GM23338 (cell line): Measurements from ENCODE around the gene UPP1. TPM values are rescaled to one million over a fixed set of nuclear protein-coding genes. Genes with fewer than 3 reads are reported as not detected.
"Not testable (repeated sequence)": the region's sequence is repeated elsewhere in the genome, so short reads cannot be mapped to it uniquely, and the experiment has no call there.

Experiments
- ATAC-seq: fragments of 200-7000 bp; cut with Tn5 transposase; 3 replicates; pipeline ENCODE4 v1.9.1; 2020
- DNase-seq: peaks from one replicate; pipeline ENCODE4 v3.0.0-alpha.2; 2015; ENCODE audit warnings: low spot score
- H2AFZ ChIP-seq: fragments of 200-600 bp; sonication (generic); 2 replicates; pipeline ENCODE4 v1.8.0; 2016; ENCODE audit warnings: antibody characterized with exemption, mild to moderate bottlenecking, moderate library complexity
- H3F3A ChIP-seq: fragments of 200-600 bp; sonication (generic); replicated peaks from 2 replicates; pipeline ENCODE4 v1.8.0; 2017; ENCODE audit warnings: antibody characterized with exemption, mixed run types, low read depth
- H3K27ac ChIP-seq: fragments of 200-600 bp; sonication (generic); 2 replicates; pipeline ENCODE4 v1.6.1; 2016; ENCODE audit warnings: low read depth
- H3K27me3 ChIP-seq: fragments of 200-600 bp; sonication (generic); 2 replicates; pipeline ENCODE4 v1.8.0; 2016; ENCODE audit warnings: mild to moderate bottlenecking, mixed run types, moderate library complexity; ENCODE audit not compliant: insufficient read depth
- H3K36me3 ChIP-seq: fragments of 200-600 bp; sonication (generic); 2 replicates; pipeline ENCODE4 v1.8.0; 2016; ENCODE audit warnings: mild to moderate bottlenecking; ENCODE audit not compliant: insufficient read depth
- H3K4me1 ChIP-seq: fragments of 200-600 bp; sonication (generic); 2 replicates; pipeline ENCODE4 v1.8.0; 2016; ENCODE audit warnings: mild to moderate bottlenecking, moderate library complexity; ENCODE audit not compliant: insufficient read depth
- H3K4me2 ChIP-seq: fragments of 200-600 bp; sonication (generic); 2 replicates; pipeline ENCODE4 v1.7.1; 2017; ENCODE audit warnings: mixed run types
- H3K4me3 ChIP-seq: fragments of 200-600 bp; sonication (generic); 2 replicates; pipeline ENCODE4 v1.6.1; 2016; ENCODE audit warnings: mixed run types
- H3K79me2 ChIP-seq: fragments of 200-600 bp; sonication (generic); replicated peaks from 2 replicates; pipeline ENCODE4 v1.8.0; 2017; ENCODE audit warnings: mild to moderate bottlenecking; ENCODE audit not compliant: insufficient read depth
- H3K9me2 ChIP-seq: fragments of 200-600 bp; sonication (generic); 2 replicates; pipeline ENCODE4 v1.8.0; 2017; ENCODE audit not compliant: insufficient read depth
- H4K20me1 ChIP-seq: fragments of 200-600 bp; sonication (generic); replicated peaks from 2 replicates; pipeline ENCODE4 v1.8.0; 2017; ENCODE audit warnings: mild to moderate bottlenecking; ENCODE audit not compliant: insufficient read depth
- H3K27ac Mint-ChIP-seq: 2 replicates; pipeline ENCODE4 v1.8.0; 2020; ENCODE audit warnings: inconsistent platforms, mild to moderate bottlenecking, moderate library complexity, mixed read lengths
- H3K27me3 Mint-ChIP-seq: 3 replicates; pipeline ENCODE4 v1.8.0; 2022; ENCODE audit warnings: low read depth, mild to moderate bottlenecking, moderate library complexity, mixed read lengths, inconsistent platforms; ENCODE audit not compliant: insufficient read depth, poor library complexity
- H3K36me3 Mint-ChIP-seq: 3 replicates; pipeline ENCODE4 v1.8.0; 2021; ENCODE audit warnings: low read depth, mild to moderate bottlenecking, inconsistent platforms, moderate library complexity, mixed read lengths
- H3K4me1 Mint-ChIP-seq: 3 replicates; pipeline ENCODE4 v1.8.0; 2020; ENCODE audit warnings: mild to moderate bottlenecking, inconsistent platforms, mixed read lengths
- H3K4me3 Mint-ChIP-seq: 3 replicates; pipeline ENCODE4 v1.8.0; 2021; ENCODE audit warnings: moderate library complexity, mild to moderate bottlenecking, inconsistent platforms, mixed read lengths
- H3K9me3 Mint-ChIP-seq: 3 replicates; pipeline ENCODE4 v1.8.0; 2020; ENCODE audit warnings: moderate library complexity, mild to moderate bottlenecking, inconsistent platforms, mixed read lengths
- CREB1 ChIP-seq: fragments of 250-450 bp; sonication (Bioruptor Pico); IDR thresholded peaks from 2 replicates; pipeline ENCODE4 v1.5.0; 2020; ENCODE audit warnings: low read depth, mild to moderate bottlenecking, moderate library complexity
- EZH2 ChIP-seq: fragments of 200-600 bp; sonication (generic); IDR thresholded peaks from one replicate; pipeline ENCODE4 v1.8.0; 2017; ENCODE audit warnings: antibody characterized with exemption, mild to moderate bottlenecking, low read depth; ENCODE audit not compliant: unreplicated experiment
- EZH2phosphoT487 ChIP-seq: fragments of 200-600 bp; sonication (generic); IDR thresholded peaks from one replicate; pipeline ENCODE4 v1.8.1; 2018; ENCODE audit warnings: antibody characterized with exemption; ENCODE audit not compliant: unreplicated experiment
- JUNB ChIP-seq: IDR thresholded peaks from one replicate; pipeline ENCODE4 v1.6.1; 2016; ENCODE audit warnings: antibody characterized with exemption; ENCODE audit not compliant: unreplicated experiment
- POLR2AphosphoS5 ChIP-seq: IDR thresholded peaks from 2 replicates; pipeline ENCODE4 v1.6.1; 2016; ENCODE audit warnings: antibody characterized with exemption, low read depth
- ZNF114 ChIP-seq: fragments of 250-450 bp; sonication (Bioruptor Pico); IDR thresholded peaks from 2 replicates; pipeline ENCODE4 v1.5.0; 2020; ENCODE audit warnings: mild to moderate bottlenecking, moderate library complexity
- ZNF331 ChIP-seq: fragments of 250-450 bp; sonication (Bioruptor Pico); IDR thresholded peaks from 2 replicates; pipeline ENCODE4 v1.5.0; 2020; ENCODE audit warnings: low read depth, mild to moderate bottlenecking, moderate library complexity
- polyA plus RNA-seq: library from polyadenylated mRNA; unstranded; fragments of >200 nt; fragmentation: Nextera tagmentation; extraction: Ambion mirVana; gene quantifications from 2 replicates; pipeline ENCODE4 v1.2.1, GENCODE V29; 2016
- total RNA-seq: library from RNA; depleted of rRNA; stranded (reverse); fragments of >200 nt; shearing (Covaris generic); gene quantifications from 2 replicates; pipeline ENCODE4 v1.2.3, GENCODE V29; 2014
- TF ChIP-seq, protein P1 (sequence below), 2 experiments: fragments of 200-600 bp in 1 of 2; sonication (generic) in 1 of 2; conservative IDR thresholded peaks; 2 replicates each; pipeline versions ENCODE4 v1.5.1 to v1.6.1; 2016 to 2017; ENCODE audit warnings: antibody characterized with exemption in 2 of 2, low read depth in 2 of 2, mild to moderate bottlenecking in 2 of 2, moderate library complexity in 1 of 2
- TF ChIP-seq, protein P2 (sequence below): IDR thresholded peaks from 2 replicates; pipeline ENCODE4 v1.6.1; 2016; ENCODE audit warnings: antibody characterized with exemption
- TF ChIP-seq, protein P3 (sequence below): IDR thresholded peaks from one replicate; pipeline ENCODE4 v1.6.1; 2018; ENCODE audit warnings: antibody characterized with exemption; ENCODE audit not compliant: unreplicated experiment

UPP1 gene
- total and polyA plus RNA-seq, 2 experiments from 2014 or later: 22.7 to 43.5 TPM

DNA sequence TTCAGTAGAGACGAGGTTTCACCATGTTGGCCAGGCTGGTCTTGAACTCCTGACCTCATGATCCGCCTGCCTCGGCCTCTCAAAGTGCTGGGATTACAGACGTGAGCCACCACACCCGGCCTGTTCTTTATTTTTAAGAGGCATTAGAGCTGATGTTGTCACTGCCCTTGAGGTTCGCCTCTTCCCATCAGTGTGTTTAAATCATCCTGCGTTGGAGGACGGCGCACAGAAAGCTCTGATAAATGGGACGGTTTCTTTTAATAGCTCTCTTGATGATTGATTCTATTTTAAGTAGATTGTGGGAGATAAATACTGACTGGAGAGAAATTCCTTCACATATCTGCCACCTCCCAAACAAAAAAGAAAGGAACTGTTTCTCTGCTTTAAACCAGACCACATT is 29.0 kb downstream of the UPP1 start:
- H3K4me3 ChIP-seq: no peak overlapping the region
- H3K4me2 ChIP-seq: no peak overlapping the region
- H3K4me1 ChIP-seq: no peaks in the 10 kb centered on the region
- TF ChIP-seq, protein P1, sequence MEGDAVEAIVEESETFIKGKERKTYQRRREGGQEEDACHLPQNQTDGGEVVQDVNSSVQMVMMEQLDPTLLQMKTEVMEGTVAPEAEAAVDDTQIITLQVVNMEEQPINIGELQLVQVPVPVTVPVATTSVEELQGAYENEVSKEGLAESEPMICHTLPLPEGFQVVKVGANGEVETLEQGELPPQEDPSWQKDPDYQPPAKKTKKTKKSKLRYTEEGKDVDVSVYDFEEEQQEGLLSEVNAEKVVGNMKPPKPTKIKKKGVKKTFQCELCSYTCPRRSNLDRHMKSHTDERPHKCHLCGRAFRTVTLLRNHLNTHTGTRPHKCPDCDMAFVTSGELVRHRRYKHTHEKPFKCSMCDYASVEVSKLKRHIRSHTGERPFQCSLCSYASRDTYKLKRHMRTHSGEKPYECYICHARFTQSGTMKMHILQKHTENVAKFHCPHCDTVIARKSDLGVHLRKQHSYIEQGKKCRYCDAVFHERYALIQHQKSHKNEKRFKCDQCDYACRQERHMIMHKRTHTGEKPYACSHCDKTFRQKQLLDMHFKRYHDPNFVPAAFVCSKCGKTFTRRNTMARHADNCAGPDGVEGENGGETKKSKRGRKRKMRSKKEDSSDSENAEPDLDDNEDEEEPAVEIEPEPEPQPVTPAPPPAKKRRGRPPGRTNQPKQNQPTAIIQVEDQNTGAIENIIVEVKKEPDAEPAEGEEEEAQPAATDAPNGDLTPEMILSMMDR (conservative IDR thresholded peaks at IDR 0.05; ENCODE audit: low read depth in 2 of 2): no peak
- TF ChIP-seq ZNF114 (CRISPR knock-in tag) (no peak), EZH2 (no peak), EZH2phosphoT487 (no peak), POLR2AphosphoS5 (no peak)
- TF ChIP-seq, protein P2, sequence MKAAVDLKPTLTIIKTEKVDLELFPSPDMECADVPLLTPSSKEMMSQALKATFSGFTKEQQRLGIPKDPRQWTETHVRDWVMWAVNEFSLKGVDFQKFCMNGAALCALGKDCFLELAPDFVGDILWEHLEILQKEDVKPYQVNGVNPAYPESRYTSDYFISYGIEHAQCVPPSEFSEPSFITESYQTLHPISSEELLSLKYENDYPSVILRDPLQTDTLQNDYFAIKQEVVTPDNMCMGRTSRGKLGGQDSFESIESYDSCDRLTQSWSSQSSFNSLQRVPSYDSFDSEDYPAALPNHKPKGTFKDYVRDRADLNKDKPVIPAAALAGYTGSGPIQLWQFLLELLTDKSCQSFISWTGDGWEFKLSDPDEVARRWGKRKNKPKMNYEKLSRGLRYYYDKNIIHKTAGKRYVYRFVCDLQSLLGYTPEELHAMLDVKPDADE: no peak
- no peak overlapping the region for H3K4me3 Mint-ChIP-seq
- H3K79me2 ChIP-seq: no peaks in the 10 kb centered on the region
- peaks cover 9% of the 10 kb centered on the region for H3K27me3 Mint-ChIP-seq
- H3K27me3 ChIP-seq: no peaks in the 10 kb centered on the region
- H3K36me3 ChIP-seq: no peaks in the 10 kb centered on the region; the same call in 1 of the 2 replicates
- H3K36me3 Mint-ChIP-seq: peaks cover 5% of the 10 kb centered on the region; the same call in 1 of the 3 replicates
- H2AFZ ChIP-seq: no peak overlapping the region
- 0 out of 2 replicates have a peak, but pooled peaks cover 4% of the 10 kb centered on the region for H3K9me2 ChIP-seq
- H3K27ac ChIP-seq: no peak overlapping the region
- H3K9me3 Mint-ChIP-seq: peaks cover 22% of the 10 kb centered on the region; the same call in 2 of the 3 replicates
- DNase-seq (no peak), ATAC-seq (no peak)
- no peaks in the 10 kb centered on the region for H3K4me1 Mint-ChIP-seq
- no peak overlapping the region for H3K27ac Mint-ChIP-seq
- H3F3A ChIP-seq: no peaks in the 10 kb centered on the region
- H4K20me1 ChIP-seq: no peaks in the 10 kb centered on the region

DNA sequence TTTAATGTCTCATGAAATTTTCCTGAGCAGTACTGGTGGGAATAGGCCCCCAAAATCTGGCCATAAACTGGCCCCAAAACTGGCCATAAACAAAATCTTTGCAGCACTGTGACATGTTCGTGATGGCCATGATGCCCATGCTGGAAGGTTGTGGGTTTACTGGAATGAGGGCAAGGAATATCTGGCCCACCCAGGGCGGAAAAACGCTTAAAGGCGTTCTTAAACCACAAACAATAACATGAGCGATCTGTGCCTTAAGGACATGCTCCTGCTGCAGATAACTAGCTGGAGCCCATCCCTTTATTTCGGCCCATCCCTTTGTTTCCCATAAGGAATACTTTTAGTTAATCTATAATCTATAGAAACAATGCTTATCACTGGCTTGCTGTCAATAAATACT is 31.5 kb downstream of the UPP1 start:
- not testable (repeated sequence) for H3K27me3 ChIP-seq, H3K79me2 ChIP-seq, H3K36me3 Mint-ChIP-seq, H3K27ac ChIP-seq, DNase-seq, H3K9me2 ChIP-seq, H3K4me3 Mint-ChIP-seq, ATAC-seq, H3K4me1 Mint-ChIP-seq, H3K4me1 ChIP-seq, H2AFZ ChIP-seq, H3K27ac Mint-ChIP-seq, H3F3A ChIP-seq, H3K27me3 Mint-ChIP-seq, H3K36me3 ChIP-seq, H4K20me1 ChIP-seq, H3K4me3 ChIP-seq, H3K4me2 ChIP-seq
- H3K9me3 Mint-ChIP-seq: peaks cover 22% of the 10 kb centered on the region; the same call in 2 of the 3 replicates

DNA sequence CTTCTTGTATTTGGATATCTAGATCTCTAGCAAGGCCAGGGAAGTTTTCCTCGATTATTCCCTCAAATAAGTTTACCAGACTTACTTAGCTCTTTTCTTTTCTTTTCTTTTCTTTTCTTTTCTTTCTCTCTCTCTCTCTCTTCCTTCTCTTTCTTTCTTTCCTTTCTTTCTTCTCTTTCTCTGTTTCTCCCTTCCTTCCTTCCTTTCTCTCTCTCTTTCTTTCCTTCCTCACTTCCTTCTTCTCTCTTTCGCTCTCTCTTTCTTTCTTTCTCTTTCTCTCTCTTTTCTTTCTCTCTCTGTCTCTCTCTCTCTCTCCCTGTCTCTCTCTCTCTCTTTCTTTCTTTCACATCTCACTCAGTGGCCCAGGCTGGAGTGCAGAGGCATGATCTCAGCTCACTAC is 37.0 kb downstream of the UPP1 start:
- Histone ChIP-seq H3K36me3 (no peaks in the 10 kb centered on the region; the same call in 1 of the 2 replicates), H4K20me1 (no peaks in the 10 kb centered on the region), H3K27me3 (no peaks in the 10 kb centered on the region), H3K4me3 (no peak overlapping the region), H3K9me2 (peaks cover 19% of the 10 kb centered on the region), H3F3A (no peaks in the 10 kb centered on the region), H2AFZ (no peak overlapping the region), H3K4me1 (no peaks in the 10 kb centered on the region), H3K79me2 (no peaks in the 10 kb centered on the region), H3K4me2 (no peak overlapping the region), H3K27ac (no peak overlapping the region)
- H3K36me3 Mint-ChIP-seq: no peaks in the 10 kb centered on the region
- ATAC-seq (no peak), DNase-seq (no peak)
- peaks cover 4% of the 10 kb centered on the region; the same call in 1 of the 3 replicates for H3K4me1 Mint-ChIP-seq
- H3K4me3 Mint-ChIP-seq: no peak overlapping the region
- peaks cover 19% of the 10 kb centered on the region; the same call in 2 of the 3 replicates for H3K9me3 Mint-ChIP-seq
- H3K27ac Mint-ChIP-seq: no peak overlapping the region
- no peaks in the 10 kb centered on the region for H3K27me3 Mint-ChIP-seq
- TF ChIP-seq, protein P1 (conservative IDR thresholded peaks at IDR 0.05; ENCODE audit: low read depth in 2 of 2): no peak
- TF ChIP-seq JUNB (no peak), CREB1 (CRISPR knock-in tag) (no peak), ZNF331 (CRISPR knock-in tag) (no peak)
- TF ChIP-seq, protein P3, sequence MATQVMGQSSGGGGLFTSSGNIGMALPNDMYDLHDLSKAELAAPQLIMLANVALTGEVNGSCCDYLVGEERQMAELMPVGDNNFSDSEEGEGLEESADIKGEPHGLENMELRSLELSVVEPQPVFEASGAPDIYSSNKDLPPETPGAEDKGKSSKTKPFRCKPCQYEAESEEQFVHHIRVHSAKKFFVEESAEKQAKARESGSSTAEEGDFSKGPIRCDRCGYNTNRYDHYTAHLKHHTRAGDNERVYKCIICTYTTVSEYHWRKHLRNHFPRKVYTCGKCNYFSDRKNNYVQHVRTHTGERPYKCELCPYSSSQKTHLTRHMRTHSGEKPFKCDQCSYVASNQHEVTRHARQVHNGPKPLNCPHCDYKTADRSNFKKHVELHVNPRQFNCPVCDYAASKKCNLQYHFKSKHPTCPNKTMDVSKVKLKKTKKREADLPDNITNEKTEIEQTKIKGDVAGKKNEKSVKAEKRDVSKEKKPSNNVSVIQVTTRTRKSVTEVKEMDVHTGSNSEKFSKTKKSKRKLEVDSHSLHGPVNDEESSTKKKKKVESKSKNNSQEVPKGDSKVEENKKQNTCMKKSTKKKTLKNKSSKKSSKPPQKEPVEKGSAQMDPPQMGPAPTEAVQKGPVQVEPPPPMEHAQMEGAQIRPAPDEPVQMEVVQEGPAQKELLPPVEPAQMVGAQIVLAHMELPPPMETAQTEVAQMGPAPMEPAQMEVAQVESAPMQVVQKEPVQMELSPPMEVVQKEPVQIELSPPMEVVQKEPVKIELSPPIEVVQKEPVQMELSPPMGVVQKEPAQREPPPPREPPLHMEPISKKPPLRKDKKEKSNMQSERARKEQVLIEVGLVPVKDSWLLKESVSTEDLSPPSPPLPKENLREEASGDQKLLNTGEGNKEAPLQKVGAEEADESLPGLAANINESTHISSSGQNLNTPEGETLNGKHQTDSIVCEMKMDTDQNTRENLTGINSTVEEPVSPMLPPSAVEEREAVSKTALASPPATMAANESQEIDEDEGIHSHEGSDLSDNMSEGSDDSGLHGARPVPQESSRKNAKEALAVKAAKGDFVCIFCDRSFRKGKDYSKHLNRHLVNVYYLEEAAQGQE: no peak
